Activated naive CD4-positive, alpha-beta T cell treated with anti-CD3 and anti-CD28 coated beads for 36 hours (primary cell): ENCODE results near the gene PAPSS2. TPM values are rescaled to one million over a fixed set of nuclear protein-coding genes. Genes with fewer than 3 reads are reported as not detected.
A peak's percentile ranks its signal among the peaks of the same experiment; 100 is the strongest.

Experiments
- CTCF ChIA-PET: fragments of 350-600 bp; sonication (Branson Sonifier 250); formaldehyde crosslinking; loops from one replicate; lab custom pipeline; 2021; ENCODE audit warnings: antibody characterized with exemption; lab: Charles Lee
- DNase-seq: peaks from one replicate; pipeline ENCODE4 v3.0.0-alpha.2; 2020
- H3K27ac Mint-ChIP-seq: one replicate; pipeline ENCODE4 v1.8.0; 2021; ENCODE audit warnings: mild to moderate bottlenecking, mixed read lengths
- H3K27me3 Mint-ChIP-seq: one replicate; pipeline ENCODE4 v1.8.0; 2021; ENCODE audit warnings: low read depth, mixed read lengths
- H3K36me3 Mint-ChIP-seq: one replicate; pipeline ENCODE4 v1.8.0; 2021; ENCODE audit warnings: low read depth, mixed read lengths
- H3K4me1 Mint-ChIP-seq: one replicate; pipeline ENCODE4 v1.8.0; 2021; ENCODE audit warnings: low read depth, mixed read lengths
- H3K4me3 Mint-ChIP-seq: one replicate; pipeline ENCODE4 v1.8.0; 2021; ENCODE audit warnings: mild to moderate bottlenecking, moderate library complexity, mixed read lengths
- H3K9me3 Mint-ChIP-seq: one replicate; pipeline ENCODE4 v1.8.0; 2021; ENCODE audit warnings: mixed read lengths
- intact Hi-C: fragments of 100-400 bp; cut with micrococcal nuclease; formaldehyde crosslinking; loops from one replicate; pipeline ENCODE4 v1.15.1; 2023
- total RNA-seq, 2 experiments: library from RNA; stranded (reverse); gene quantifications; one replicate each; pipeline ENCODE4 v1.2.3, GENCODE V29; 2021

PAPSS2 gene
- total RNA-seq, 2 experiments from 2014 or later, result 0.38 TPM; not detected in 1

GRCh38 chr10:87763086-87763861 is 103.6 kb downstream of the PAPSS2 start:
- H3K27ac Mint-ChIP-seq, result peak overlapping the region; percentile 46
- CTCF ChIA-PET, result interaction anchor here (2.0 kb wide), 1 partner anchor 9 kb away, joined by 6 read pairs; no protein-coding TSS in a partner anchor
- DNase-seq, result no peak
- peaks cover 32% of the 10 kb centered on the region for H3K4me1 Mint-ChIP-seq
- no peaks in the 10 kb centered on the region for H3K27me3 Mint-ChIP-seq
- no peaks in the 10 kb centered on the region for H3K9me3 Mint-ChIP-seq
- H3K36me3 Mint-ChIP-seq, result peaks cover 21% of the 10 kb centered on the region
- H3K4me3 Mint-ChIP-seq, result no peak overlapping the region
- intact Hi-C loops, result loop anchor here (2.0 to 5.0 kb wide), 4 partner anchors 92 to 624 kb away; no protein-coding TSS in a partner anchor

DNA sequence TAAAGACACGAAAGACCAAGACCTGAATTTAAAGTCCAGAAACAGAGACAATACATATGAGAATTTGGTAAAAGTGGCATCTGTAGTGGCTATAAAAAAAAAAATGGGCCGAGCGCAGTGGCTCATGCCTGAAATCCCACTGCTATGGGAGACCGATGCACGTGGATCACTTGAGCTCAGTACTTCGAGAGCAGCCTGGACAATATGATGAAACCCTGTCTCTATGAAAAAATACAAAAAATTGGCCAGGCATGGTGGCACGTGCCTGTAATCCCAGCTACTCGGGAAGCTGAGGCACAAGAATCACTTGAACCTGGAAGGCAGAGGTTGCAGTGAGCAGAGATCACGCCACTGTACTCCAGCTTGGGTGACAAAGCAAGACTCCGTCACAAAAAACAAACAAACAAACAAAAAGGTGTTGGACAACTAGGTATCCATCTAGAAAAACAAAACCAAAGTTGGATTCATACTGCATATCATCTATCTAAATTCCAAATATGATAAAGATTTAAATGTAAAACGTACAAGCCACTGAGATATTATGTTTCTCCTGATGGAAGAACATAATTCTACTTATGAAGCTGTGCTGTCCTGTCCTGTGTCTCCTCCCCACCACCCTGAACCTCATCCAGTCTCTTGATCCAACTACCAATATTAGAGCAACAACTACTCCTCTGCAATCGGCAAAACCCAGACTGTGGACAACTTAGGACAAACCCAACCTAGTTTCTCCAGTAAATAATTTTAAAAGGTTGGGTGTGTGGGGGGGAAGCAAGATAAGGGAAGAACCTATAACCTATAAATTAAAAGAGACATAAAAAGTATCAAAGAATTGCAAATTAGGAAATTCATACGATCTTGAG is 104.6 kb downstream of the PAPSS2 start:
- Mint-ChIP-seq H3K4me1 (peaks cover 30% of the 10 kb centered on the region), H3K27me3 (no peaks in the 10 kb centered on the region), H3K9me3 (no peaks in the 10 kb centered on the region), H3K36me3 (peaks cover 23% of the 10 kb centered on the region), H3K4me3 (no peak overlapping the region), H3K27ac (peak overlapping the region; percentile 46)
- DNase-seq, result no peak
- CTCF ChIA-PET, result interaction anchor here (2.0 kb wide), 1 partner anchor 8 kb away, joined by 6 read pairs; no protein-coding TSS in a partner anchor
- intact Hi-C loops, result loop anchor here (5.0 kb wide), 2 partner anchors 388 to 508 kb away; no protein-coding TSS in a partner anchor

DNA sequence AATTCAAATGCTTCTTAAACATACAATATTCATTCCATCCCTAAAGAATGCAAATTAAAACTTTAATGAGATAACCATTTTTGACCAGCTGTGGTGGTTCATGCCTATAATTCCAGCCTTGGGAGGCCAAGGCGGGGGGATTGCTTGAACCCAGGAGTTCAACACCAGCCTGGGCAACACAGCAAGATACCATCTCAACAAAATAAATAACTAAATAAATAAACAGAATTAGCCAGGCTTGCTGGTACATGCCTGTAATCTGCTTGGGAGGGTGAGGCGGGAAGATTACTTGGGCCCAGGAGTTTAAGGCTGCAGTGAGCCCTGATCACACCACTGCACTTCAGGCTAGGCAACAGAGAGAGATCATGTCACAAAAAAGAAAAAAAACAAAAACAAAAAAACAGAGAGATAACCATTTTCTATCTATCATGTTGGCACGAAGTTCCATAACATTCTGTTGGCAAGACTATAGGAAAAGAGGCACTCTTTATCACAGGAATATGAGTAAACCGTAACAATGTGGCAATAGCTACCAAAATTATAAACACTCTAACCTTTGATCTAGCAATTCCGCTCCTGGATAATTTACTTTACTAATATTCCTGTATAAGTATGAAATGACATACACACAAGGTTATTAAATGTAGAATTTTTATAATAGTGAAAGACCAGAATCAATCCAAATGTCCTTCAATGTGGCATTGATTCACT is 106.1 kb downstream of the PAPSS2 start:
- no peaks in the 10 kb centered on the region for H3K9me3 Mint-ChIP-seq
- peaks cover 23% of the 10 kb centered on the region for H3K36me3 Mint-ChIP-seq
- no peak overlapping the region for H3K4me3 Mint-ChIP-seq
- H3K4me1 Mint-ChIP-seq, result peaks cover 20% of the 10 kb centered on the region
- no peak for DNase-seq
- no peak overlapping the region for H3K27ac Mint-ChIP-seq
- H3K27me3 Mint-ChIP-seq, result no peaks in the 10 kb centered on the region
- intact Hi-C loops, result no loop called here
- CTCF ChIA-PET, result no interaction called here

DNA sequence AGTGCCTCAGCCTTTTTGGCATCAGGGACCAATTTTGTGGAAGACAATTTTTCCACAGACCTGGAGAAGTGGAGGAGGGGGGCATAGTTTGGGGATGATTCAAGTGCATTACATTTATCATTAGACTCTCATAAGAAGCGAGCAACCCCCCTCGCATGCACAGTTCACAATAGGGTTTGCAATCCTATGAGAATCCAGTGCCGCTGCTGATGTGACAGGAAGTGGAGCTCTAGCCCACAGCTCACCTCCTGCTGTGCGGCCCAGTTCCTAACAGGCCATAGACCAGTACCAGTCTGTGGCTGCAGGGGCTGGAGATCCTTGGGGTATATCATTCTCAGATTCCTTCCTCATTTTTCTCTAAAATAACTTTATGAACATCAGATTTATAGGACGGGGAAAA is 107.6 kb downstream of the PAPSS2 start:
- H3K27ac Mint-ChIP-seq, result no peak overlapping the region
- peaks cover 6% of the 10 kb centered on the region for H3K4me1 Mint-ChIP-seq
- H3K27me3 Mint-ChIP-seq, result no peaks in the 10 kb centered on the region
- no peak overlapping the region for H3K4me3 Mint-ChIP-seq
- intact Hi-C loops, result no loop called here
- CTCF ChIA-PET, result interaction anchor here (0.6 kb wide), 1 partner anchor 19 kb away, joined by 4 read pairs; no protein-coding TSS in a partner anchor
- no peaks in the 10 kb centered on the region for H3K9me3 Mint-ChIP-seq
- DNase-seq, result no peak
- peaks cover 24% of the 10 kb centered on the region for H3K36me3 Mint-ChIP-seq

DNA sequence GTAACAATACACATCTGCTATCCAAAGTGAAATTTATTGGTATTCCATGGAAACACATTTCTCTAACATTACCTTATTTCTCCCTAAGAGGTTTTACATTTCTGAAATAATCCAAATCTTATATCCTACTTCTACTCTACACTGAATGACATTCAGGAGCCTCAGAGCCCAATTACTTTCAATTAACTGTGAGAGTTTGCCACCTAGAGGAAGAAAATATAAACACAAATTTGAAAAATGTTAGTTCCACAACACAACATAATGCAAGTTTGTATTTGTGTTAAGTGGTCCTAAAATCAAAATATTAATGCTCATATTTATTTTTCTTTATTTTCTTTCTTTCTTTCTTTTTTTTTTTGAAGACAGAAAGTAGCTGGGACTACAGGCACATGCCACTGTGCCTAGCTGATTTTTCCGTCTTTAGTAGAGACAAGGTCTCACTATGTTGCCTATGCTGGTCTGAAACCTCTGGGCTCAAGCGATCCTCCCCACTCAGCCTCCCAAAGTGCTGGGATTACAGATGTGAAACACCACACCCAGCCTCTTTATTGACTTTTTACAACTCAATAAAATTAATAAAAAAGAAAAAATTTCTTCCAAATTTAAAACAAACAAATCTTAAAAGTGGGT is 112.3 kb downstream of the PAPSS2 start:
- CTCF ChIA-PET, result interaction anchor here (0.6 to 1.8 kb wide), 6 partner anchors 8 to 453 kb away, joined by 3 to 6 read pairs (median 5); partner anchors contain the start of gene PAPSS2
- H3K4me1 Mint-ChIP-seq, result peaks cover 8% of the 10 kb centered on the region
- no peak overlapping the region for H3K4me3 Mint-ChIP-seq
- no peaks in the 10 kb centered on the region for H3K27me3 Mint-ChIP-seq
- peaks cover 22% of the 10 kb centered on the region for H3K36me3 Mint-ChIP-seq
- no peak overlapping the region for H3K27ac Mint-ChIP-seq
- H3K9me3 Mint-ChIP-seq, result no peaks in the 10 kb centered on the region
- DNase-seq, result no peak
- intact Hi-C loops, result loop anchor here (1.0 kb wide), 2 partner anchors 116 to 239 kb away; no protein-coding TSS in a partner anchor

DNA sequence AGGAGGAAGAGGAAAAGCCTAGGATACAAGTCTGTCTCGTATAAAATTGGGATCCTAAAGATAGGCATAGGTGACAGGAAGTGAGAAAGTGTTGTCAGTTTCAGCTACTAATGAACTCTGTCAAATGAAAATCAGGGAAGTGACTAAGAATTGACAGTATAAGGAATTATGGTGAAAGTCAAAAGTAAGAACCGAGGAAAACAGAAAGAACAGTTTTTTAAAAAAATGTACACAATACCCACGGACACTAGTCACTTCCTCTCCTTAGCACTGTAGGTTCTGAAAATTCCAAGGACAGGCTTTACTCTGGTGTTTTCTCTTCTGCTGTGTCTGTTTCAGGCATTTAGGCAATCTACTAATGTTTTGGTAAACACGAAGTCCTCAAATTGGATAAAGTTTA is 116.1 kb downstream of the PAPSS2 start:
- no peaks in the 10 kb centered on the region for H3K9me3 Mint-ChIP-seq
- no peaks in the 10 kb centered on the region for H3K27me3 Mint-ChIP-seq
- no peak overlapping the region for H3K4me3 Mint-ChIP-seq
- intact Hi-C loops, result no loop called here
- peaks cover 8% of the 10 kb centered on the region for H3K4me1 Mint-ChIP-seq
- peak overlapping the region; percentile 7 for H3K27ac Mint-ChIP-seq
- CTCF ChIA-PET, result interaction anchor here (0.6 to 0.8 kb wide), 3 partner anchors 32 to 124 kb away, joined by 3 to 4 read pairs (median 3); no protein-coding TSS in a partner anchor
- peaks cover 18% of the 10 kb centered on the region for H3K36me3 Mint-ChIP-seq
- no peak for DNase-seq

DNA sequence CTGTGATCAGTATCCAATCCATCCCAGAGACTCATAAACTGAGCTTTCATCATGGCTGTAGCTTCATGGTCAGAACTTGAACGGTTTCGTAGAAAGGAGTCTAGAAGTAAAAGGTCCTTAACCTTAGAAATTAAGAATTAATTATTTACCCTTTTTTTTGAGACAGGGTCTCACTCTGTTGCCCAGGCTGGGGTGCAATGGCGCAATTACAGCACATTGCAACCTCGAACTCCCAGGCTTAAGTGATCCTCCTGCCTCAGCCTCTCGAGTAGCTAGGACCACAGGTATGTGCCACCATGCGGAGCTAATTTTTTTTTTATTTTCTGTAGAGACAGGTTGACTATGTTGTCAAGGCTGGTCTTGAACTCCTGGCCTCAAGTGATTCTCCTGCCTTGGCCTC is 116.7 kb downstream of the PAPSS2 start:
- intact Hi-C loops, result no loop called here
- Mint-ChIP-seq H3K4me1 (peaks cover 8% of the 10 kb centered on the region), H3K9me3 (no peaks in the 10 kb centered on the region), H3K27me3 (no peaks in the 10 kb centered on the region), H3K4me3 (no peak overlapping the region), H3K36me3 (peaks cover 24% of the 10 kb centered on the region), H3K27ac (no peak overlapping the region)
- CTCF ChIA-PET, result interaction anchor here (0.5 to 0.8 kb wide), 2 partner anchors 33 to 101 kb away, joined by 3 to 7 read pairs; no protein-coding TSS in a partner anchor
- no peak for DNase-seq

GRCh38 chr10:87781545-87781944 is 121.9 kb downstream of the PAPSS2 start:
- DNase-seq, result no peak
- Mint-ChIP-seq H3K27ac (no peak overlapping the region), H3K4me1 (peaks cover 6% of the 10 kb centered on the region), H3K27me3 (no peaks in the 10 kb centered on the region), H3K4me3 (no peak overlapping the region), H3K36me3 (peaks cover 36% of the 10 kb centered on the region), H3K9me3 (no peaks in the 10 kb centered on the region)
- intact Hi-C loops, result no loop called here
- CTCF ChIA-PET, result no interaction called here

DNA sequence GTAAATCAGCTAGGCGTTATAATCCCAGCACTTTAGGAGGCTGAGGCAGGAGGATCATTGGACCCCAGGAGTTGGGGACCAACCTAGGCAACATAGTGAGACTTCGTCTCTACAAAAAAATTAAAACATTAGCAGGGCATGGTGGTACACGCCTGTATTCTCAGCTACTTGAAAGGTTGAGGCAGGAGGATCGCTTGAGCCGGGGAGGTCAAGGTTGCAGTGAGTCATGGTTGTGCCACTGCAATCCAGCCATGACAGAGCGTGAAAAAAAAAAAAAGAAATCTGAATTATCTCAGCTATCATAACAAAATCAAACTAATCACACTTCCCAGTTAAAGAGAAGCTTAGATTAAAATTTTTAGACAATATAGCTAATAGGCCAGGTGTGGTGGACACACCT is 123.0 kb downstream of the PAPSS2 start:
- H3K4me3 Mint-ChIP-seq, result no peak overlapping the region
- no peaks in the 10 kb centered on the region for H3K9me3 Mint-ChIP-seq
- CTCF ChIA-PET, result no interaction called here
- no peak for DNase-seq
- no peak overlapping the region for H3K27ac Mint-ChIP-seq
- no peaks in the 10 kb centered on the region for H3K27me3 Mint-ChIP-seq
- H3K4me1 Mint-ChIP-seq, result peaks cover 6% of the 10 kb centered on the region
- intact Hi-C loops, result no loop called here
- H3K36me3 Mint-ChIP-seq, result peaks cover 36% of the 10 kb centered on the region

GRCh38 chr10:87786421-87786820 is 126.7 kb downstream of the PAPSS2 start:
- Mint-ChIP-seq H3K9me3 (no peaks in the 10 kb centered on the region), H3K4me3 (no peak overlapping the region), H3K4me1 (peaks cover 6% of the 10 kb centered on the region), H3K27ac (no peak overlapping the region), H3K27me3 (no peaks in the 10 kb centered on the region), H3K36me3 (peaks cover 27% of the 10 kb centered on the region)
- CTCF ChIA-PET, result interaction anchor here (0.6 to 0.8 kb wide), 2 partner anchors 14 to 20 kb away, joined by 4 to 5 read pairs; no protein-coding TSS in a partner anchor
- intact Hi-C loops, result no loop called here
- DNase-seq, result no peak

- DNase-seq, result no peak
- intact Hi-C loops, result no loop called here
- H3K4me3 Mint-ChIP-seq, result no peak overlapping the region
- no peaks in the 10 kb centered on the region for H3K27me3 Mint-ChIP-seq
- H3K27ac Mint-ChIP-seq, result no peak overlapping the region
- CTCF ChIA-PET, result no interaction called here
- H3K4me1 Mint-ChIP-seq, result peaks cover 20% of the 10 kb centered on the region
- H3K9me3 Mint-ChIP-seq, result no peaks in the 10 kb centered on the region
- H3K36me3 Mint-ChIP-seq, result peaks cover 17% of the 10 kb centered on the region
Observed at GRCh38 chr10:87790185-87790584, 130.5 kb downstream of the PAPSS2 start.
